HG03571 (cell line): ENCODE data around the gene ACSL1.

Source experiments
- ATAC-seq: cut with Tn5 transposase; IDR thresholded peaks from one replicate; pipeline ENCODE4 v1.9.1; 2021; ENCODE audit not compliant: unreplicated experiment

ACSL1 gene

DNA sequence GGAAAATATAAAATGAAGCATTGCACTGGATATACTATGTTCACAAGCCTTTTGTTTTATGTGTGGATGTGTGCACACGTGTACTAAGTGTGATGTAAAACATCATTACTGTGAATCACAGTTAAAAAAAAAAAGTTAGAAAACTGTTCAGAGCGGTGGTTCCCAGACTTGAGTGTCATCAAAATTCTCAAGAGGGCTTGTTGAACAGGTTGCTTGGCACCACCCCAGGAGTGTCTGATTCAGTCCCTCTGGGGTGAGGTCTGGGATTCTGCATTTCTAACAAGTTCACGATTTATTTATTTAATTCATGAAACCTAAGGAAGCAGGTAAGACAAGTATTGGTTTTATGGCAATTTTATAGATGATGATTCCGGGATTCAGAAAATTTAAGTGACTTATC lies 93.6 kb downstream of the ACSL1 start:
- no peak for ATAC-seq

DNA sequence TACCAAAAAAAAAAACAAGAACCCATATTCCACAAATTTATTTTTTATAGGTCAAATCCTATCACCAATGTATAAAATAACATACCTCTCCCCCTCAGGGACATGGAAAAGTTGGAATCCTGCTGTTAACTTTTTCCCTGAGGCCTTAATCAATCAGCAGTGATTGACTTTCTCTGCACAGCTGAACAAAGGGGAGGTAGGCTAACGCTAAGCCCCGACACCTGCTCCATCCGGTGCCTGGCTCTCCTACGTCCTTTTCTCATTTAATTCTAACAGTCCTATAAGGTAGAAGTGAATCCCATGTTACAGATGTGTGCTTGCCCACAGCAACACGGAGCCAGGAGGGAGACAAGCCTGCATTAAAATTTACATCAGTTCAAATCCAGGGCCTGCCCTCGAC lies 94.7 kb downstream of the ACSL1 start:
- ATAC-seq, result no peak

DNA sequence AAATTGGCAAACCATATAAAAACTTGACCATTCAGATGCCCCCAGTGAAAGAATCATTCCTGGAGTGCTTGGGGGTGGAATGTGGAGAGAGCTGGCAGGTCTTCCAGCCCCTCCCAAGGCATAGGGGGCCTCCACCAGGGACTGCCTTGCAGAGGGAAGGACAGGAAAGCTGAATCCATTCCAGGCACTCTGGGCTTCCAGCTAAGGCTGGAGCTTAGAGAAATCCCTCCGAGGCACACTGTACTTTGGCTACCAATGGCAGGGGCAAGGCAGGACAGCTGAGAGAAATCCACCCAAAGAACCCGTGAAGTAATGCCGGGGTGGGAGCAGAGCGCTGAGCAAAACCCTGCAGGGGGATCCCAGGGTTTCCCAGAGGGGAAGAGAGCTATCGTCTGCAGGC lies 95.8 kb downstream of the ACSL1 start:
- no peak for ATAC-seq

DNA sequence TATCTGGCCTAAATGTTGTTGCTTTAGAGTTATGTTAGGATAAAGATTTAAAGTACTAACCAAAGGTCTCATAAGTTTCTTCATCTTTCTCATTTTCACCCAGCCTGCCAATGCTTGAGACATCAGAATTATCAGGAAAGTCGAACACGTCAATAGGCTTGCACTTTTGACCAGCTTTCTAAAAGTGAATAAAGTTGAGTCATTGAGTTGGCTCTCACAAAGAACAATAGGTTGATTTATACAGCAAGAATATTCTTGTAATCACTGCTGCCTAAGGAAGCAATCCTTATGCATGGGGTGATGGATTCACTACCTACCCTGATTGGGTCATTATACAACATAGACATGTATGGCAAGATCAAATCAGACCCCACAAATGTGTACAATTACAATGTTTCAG lies 96.9 kb downstream of the ACSL1 start:
- no peak for ATAC-seq

DNA sequence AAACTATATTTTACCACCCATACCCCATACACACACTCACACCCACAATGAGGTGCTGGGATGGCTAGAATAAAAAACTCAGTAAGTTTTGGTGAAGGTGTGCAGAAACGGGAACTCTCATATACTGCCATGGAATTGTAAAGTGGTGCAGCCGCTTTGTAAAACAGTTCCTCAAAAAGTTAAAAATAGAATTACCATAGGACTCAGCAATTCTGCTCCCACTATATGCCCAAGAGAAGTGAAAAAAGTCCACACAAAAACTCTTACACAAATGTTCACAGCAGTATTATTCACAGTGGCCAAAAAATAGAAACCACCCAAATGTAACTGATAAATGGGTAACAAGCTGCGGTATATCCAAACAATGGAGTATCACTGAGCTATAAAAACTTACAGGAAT lies 98.3 kb downstream of the ACSL1 start:
- no peak for ATAC-seq

DNA sequence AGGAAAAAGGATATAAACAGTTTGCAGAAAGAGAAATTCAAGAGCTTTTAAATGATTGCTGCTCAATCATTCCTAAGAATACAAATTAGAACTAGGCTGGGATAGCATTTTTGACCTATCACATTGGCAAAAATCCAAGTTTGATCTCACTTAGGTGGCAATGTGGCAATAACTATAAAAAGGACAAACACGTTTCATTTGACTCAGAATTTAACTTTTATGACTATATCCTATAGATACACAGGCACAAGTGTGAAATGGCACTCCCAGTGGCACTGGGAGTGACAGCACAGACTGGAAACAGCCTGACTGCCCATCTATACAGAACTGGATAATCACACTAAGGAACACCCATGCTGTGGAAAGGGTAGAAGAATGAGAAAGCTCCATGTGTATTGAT lies 103.0 kb downstream of the ACSL1 start:
- no peak for ATAC-seq

DNA sequence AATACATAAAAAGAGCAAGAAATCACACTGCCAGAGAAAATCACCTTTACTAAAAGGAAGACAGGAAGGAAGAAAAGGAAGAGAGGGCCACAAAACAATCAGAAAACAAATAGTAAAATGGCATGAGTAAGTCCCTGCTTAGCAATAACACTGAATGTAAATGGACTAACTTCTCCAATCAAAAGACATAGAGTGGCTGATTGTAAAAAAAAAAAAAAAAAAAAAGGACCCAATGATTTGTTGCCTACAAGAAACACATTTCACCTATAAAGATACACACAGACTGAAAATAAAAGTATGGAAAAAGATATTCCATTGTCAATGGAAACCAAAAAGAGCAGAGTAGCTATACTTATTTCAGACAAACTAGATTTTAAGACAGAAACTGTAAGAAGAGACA lies 104.5 kb downstream of the ACSL1 start:
- no peak for ATAC-seq

DNA sequence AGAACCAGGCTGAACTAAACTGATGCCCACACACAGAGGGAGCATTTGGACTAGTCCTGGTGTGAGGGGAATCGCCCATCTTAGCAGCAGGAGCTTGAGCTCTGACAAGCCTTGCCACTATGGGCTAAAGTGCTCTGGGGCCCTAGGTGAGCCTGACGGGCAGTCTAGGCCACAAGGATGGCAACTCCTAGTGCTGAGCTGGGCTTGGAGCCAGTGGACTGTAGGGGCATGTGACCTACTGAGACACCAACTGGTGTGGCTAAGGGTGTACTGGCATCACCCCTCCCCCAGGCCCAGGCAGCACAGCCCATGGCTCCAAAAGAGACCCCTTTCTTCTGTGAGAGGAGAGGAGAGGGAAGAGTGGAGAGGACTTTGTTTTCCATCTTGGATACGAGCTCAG lies 106.4 kb downstream of the ACSL1 start:
- ATAC-seq, result no peak

DNA sequence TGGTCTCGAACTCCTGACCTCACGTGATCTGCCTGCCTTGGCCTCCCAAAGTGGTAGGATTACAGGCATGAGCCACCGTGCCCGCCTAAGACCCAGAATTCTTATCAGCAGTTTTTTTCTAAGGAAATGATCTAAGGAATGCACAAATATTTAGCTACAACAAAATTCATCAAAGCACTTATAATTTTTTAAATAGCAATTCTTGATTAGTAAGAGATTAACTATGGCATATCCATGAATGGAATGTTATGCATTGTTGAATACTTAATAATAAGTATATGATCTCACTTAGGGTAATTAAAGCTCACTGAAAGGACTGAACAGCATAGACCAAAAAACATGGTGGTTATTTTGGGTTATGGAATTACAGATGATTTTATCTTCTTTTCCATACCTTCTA lies 110.2 kb downstream of the ACSL1 start:
- no peak for ATAC-seq

DNA sequence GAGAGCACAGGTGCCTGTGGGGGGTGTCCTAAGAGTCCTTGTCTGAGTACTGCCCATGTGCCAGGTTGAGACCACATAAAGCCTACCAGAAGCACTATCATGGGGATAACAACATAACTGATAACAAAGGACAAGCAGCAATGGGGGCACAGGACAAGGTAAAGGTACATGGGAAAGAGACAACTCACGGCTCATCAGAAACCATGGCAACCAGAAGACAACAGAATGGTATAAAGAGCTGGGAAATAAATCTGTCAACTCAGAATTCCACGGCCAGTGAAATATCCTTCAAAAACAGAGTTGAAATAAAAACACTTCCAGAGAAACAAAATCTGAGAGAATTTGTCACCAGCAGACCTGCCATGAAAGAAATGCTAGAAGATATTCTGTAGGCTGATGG lies 111.9 kb downstream of the ACSL1 start:
- no peak for ATAC-seq

DNA sequence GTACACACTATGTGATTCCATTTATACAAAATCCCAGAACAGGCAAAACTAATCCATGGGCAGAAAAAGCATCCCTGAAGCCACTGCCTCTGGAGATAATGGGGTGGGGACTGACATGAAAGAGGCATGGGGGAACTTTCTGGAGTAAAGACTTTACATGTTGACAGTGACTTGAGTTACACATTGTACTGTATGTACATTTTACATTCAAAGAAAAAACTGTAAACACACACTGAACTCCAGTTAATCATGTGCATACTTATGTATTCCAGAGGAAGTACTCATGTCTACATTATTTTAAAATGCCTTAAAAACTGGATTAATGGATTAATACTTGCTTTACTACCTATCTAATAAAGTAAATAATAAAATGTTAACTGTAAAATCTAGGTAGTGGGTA lies 113.4 kb downstream of the ACSL1 start:
- ATAC-seq, result no peak

DNA sequence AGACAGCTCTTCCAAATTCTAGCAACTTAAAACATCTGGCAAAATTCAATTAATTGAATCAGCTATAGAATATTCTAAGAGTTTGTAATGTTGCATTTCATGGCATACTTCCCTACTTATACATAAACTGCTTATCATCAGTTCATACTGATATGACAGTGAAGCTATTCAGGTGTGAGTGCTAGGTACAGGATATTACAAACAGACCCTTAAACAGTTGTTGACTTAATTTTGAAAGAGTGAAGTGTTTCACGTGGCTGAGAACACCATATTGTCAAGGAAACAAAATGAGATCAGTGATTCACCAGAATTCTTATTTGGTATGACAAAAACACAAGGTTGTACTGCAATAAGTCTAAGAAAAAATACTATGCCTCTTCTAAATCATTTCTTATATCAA lies 119.3 kb downstream of the ACSL1 start:
- no peak for ATAC-seq

DNA sequence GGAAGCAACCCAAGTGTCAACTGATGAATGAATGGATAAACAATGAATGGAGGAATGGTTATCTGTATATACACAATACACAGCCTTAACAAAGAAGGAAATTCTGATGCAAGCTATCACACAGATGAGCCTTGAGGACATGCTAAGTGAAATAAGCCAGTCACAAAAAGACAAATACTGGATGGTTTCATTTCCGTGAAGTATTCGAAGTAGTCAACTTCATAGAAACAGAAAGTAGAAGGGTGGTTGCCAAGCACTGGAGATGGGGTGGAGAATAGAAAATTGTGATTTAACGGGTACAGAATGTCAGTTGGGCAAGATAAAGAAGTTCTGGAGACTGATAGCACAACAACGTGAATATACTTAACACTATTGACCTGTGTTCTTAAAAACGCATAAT lies 120.1 kb downstream of the ACSL1 start:
- no peak for ATAC-seq
